AG04450 (cell line): ENCODE data around the gene NOXA1. TPM values are rescaled to one million over a fixed set of nuclear protein-coding genes. Genes with fewer than 3 reads are reported as not detected.

ENCODE experiments used
- CTCF ChIA-PET: fragments of 300-600, 350-600 bp; formaldehyde crosslinking; extraction: SDS; loops from one replicate; lab custom pipeline; 2022; ENCODE audit warnings: antibody characterized with exemption, inconsistent platforms; lab: Charles Lee
- POLR2A ChIA-PET: fragments of 350-600 bp; formaldehyde crosslinking; extraction: SDS; loops from one replicate; lab custom pipeline; 2021; ENCODE audit warnings: antibody characterized with exemption, inconsistent platforms; lab: Yijun Ruan, JAX
- DNase-seq: peaks from one replicate; pipeline ENCODE4 v3.0.0-alpha.2; 2011; ENCODE audit warnings: low read depth, low spot score
- H3K27ac ChIP-seq: one replicate; pipeline ENCODE4 v1.5.1; 2012; ENCODE audit warnings: low read depth, low read length, control low read depth
- H3K27me3 ChIP-seq: one replicate; pipeline ENCODE4 v1.6.0; 2012; ENCODE audit warnings: low read length; ENCODE audit not compliant: control insufficient read depth, insufficient read depth
- H3K4me3 ChIP-seq: 2 replicates; pipeline ENCODE4 v1.5.1; 2011; ENCODE audit warnings: mild to moderate bottlenecking, low read depth, low read length, control low read depth
- H3K9me3 ChIP-seq: 2 replicates; pipeline ENCODE4 v1.5.1; 2012; ENCODE audit warnings: low read length; ENCODE audit not compliant: control insufficient read depth, insufficient read depth
- polyA plus RNA-seq: library from polyadenylated mRNA; depleted of rRNA; stranded (reverse); fragments of >200 nt; gene quantifications from 2 replicates; pipeline ENCODE4 v1.2.3, GENCODE V29; 2011
- TF ChIP-seq, protein P1 (sequence below): IDR thresholded peaks from 2 replicates; pipeline ENCODE4 v1.5.1; 2011; ENCODE audit warnings: low read depth, low read length, control low read depth, inconsistent platforms

Gene NOXA1
- polyA plus RNA-seq, 1 experiment, result 0.06 TPM

DNA sequence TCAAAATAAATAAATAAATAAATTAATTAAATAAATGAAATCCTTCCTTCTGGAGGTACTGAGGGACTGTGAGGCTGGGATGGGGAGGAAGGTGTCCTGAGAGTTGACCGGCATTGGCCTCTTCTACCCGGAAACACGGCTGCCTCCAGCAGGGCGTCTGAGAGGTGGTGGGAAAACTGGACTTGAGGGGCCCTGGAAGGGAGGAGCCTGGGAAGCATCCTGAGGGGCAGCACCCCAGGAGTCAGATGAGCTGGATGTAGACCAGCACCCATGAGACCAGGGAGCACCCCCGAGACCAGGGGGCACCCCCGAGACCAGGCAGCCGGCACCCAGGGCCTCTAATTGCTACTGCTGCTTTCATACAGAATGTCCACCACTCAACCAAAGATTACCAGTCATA is 44.7 kb downstream of the NOXA1 start:
- ChIA-PET CTCF (no interaction called here), POLR2A (no interaction called here)
- TF ChIP-seq, protein P1, sequence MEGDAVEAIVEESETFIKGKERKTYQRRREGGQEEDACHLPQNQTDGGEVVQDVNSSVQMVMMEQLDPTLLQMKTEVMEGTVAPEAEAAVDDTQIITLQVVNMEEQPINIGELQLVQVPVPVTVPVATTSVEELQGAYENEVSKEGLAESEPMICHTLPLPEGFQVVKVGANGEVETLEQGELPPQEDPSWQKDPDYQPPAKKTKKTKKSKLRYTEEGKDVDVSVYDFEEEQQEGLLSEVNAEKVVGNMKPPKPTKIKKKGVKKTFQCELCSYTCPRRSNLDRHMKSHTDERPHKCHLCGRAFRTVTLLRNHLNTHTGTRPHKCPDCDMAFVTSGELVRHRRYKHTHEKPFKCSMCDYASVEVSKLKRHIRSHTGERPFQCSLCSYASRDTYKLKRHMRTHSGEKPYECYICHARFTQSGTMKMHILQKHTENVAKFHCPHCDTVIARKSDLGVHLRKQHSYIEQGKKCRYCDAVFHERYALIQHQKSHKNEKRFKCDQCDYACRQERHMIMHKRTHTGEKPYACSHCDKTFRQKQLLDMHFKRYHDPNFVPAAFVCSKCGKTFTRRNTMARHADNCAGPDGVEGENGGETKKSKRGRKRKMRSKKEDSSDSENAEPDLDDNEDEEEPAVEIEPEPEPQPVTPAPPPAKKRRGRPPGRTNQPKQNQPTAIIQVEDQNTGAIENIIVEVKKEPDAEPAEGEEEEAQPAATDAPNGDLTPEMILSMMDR, result no peak
- Histone ChIP-seq H3K4me3 (no peak overlapping the region), H3K9me3 (peaks cover 3% of the 10 kb centered on the region; the same call in 1 of the 2 replicates), H3K27ac (no peak overlapping the region), H3K27me3 (peaks cover 14% of the 10 kb centered on the region)
- DNase-seq, result no peak

DNA sequence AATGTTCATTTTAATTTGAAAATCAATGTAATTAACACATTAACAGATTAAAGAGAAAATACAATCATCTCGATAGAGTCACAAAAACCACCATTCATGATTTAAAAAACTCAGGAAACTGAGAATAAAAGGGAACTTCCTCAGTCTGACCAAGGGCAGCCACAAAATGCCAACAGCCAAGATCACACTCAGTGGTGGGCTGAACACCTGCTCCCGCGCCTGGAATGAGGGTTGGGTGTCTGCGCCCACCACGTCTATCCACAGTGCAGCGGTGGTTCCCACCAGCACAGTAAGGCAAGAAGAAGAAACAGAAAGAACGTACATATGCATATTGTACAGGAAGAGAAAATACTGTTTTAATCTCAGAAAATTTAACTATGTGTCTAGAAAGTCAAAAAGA is 47.6 kb downstream of the NOXA1 start:
- TF ChIP-seq, protein P1, result no peak
- CTCF ChIA-PET, result no interaction called here
- POLR2A ChIA-PET, result no interaction called here
- Histone ChIP-seq H3K9me3 (peaks cover 15% of the 10 kb centered on the region), H3K27ac (no peak overlapping the region), H3K27me3 (peaks cover 11% of the 10 kb centered on the region), H3K4me3 (no peak overlapping the region)
- DNase-seq, result no peak

DNA sequence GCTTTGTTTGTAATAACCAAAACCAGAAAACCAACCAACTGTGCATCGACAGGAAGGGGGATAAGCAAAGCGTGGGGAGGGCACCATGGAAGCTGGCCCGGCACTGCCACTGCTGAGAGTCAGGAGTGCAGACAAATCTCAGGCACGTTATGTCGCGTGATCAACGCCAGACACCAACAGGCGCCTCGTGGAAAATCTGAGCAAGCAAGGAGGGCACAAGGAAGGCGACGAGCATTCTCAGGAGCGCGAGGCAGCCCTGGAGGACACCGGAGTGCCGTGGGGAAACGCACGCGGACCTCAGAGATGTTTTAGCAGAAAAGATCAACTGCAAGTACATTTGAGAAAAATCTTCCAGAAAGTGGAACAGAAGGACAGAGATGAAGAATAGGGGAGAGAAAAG is 51.1 kb downstream of the NOXA1 start:
- H3K9me3 ChIP-seq, result peaks cover 37% of the 10 kb centered on the region
- H3K4me3 ChIP-seq, result no peak overlapping the region
- ChIA-PET POLR2A (no interaction called here), CTCF (no interaction called here)
- TF ChIP-seq, protein P1, result no peak
- no peak for DNase-seq
- H3K27ac ChIP-seq, result no peak overlapping the region
- H3K27me3 ChIP-seq, result peaks cover 9% of the 10 kb centered on the region

DNA sequence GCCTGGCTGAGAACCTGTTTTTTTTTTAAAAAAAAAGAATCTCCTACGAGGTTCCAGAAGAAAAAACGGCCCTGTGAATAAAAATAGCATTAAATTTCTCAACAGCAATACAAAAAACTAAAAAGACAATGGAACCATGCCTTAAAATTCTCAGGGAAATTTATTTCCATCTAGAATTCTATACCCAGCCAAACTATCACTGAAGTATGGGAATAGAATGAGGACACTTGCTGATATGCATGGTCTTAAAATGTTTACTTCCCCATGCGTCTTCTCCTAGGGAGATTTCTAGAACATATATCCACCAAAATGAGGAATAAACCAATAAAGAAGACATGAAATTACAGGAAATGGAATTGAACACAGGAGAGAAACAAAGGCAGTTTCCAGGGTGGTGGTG is 52.5 kb downstream of the NOXA1 start:
- DNase-seq, result no peak
- Histone ChIP-seq H3K9me3 (peaks cover 37% of the 10 kb centered on the region), H3K27me3 (peaks cover 9% of the 10 kb centered on the region), H3K27ac (no peak overlapping the region), H3K4me3 (no peak overlapping the region)
- ChIA-PET POLR2A (no interaction called here), CTCF (no interaction called here)
- TF ChIP-seq, protein P1, result no peak

DNA sequence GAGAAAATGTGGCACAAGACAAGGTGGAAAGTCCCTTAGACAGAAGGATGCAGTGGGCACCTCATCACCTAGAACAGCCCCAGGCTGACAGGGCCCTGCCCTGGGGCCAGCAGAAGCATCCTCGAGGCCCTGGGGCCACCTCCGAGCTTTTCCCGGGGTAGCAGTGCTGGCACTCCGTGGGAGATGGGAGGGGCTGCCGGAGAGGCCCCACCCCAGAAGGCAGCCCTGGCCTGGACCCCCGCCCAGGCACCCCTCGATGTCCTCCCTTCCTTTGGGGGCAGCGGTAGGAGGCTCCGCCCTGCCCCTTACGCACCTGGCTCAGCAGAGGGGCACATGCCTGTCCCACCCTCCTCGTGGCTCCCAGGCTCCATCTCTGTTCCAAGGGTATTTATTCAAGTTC is 53.7 kb downstream of the NOXA1 start:
- POLR2A ChIA-PET, result no interaction called here
- H3K4me3 ChIP-seq, result no peak overlapping the region
- peaks cover 40% of the 10 kb centered on the region for H3K9me3 ChIP-seq
- TF ChIP-seq, protein P1, result no peak
- DNase-seq, result no peak
- CTCF ChIA-PET, result no interaction called here
- H3K27ac ChIP-seq, result no peak overlapping the region
- peaks cover 4% of the 10 kb centered on the region for H3K27me3 ChIP-seq
